HEK293T (cell line): ENCODE measurements around the gene HTR3D.

Experiments used
- ARNT ChIP-seq: fragments of 450-650 bp; IDR thresholded peaks from 2 replicates; pipeline ENCODE4 v1.6.1; 2017; ENCODE audit warnings: mild to moderate bottlenecking
- BHLHE40 ChIP-seq: fragments of 450-650 bp; IDR thresholded peaks from 2 replicates; pipeline ENCODE4 v1.6.1; 2016; ENCODE audit warnings: mild to moderate bottlenecking, moderate library complexity, borderline replicate concordance
- CTBP1 ChIP-seq: fragments of 450-650 bp; IDR thresholded peaks from 2 replicates; pipeline ENCODE4 v1.6.1; 2016; ENCODE audit warnings: borderline replicate concordance
- FOXA1 ChIP-seq: fragments of 450-650 bp; IDR thresholded peaks from 2 replicates; pipeline ENCODE4 v1.6.1; 2016; ENCODE audit warnings: mild to moderate bottlenecking
- FOXM1 ChIP-seq: fragments of 450-650 bp; IDR thresholded peaks from 2 replicates; pipeline ENCODE4 v1.6.1; 2017; ENCODE audit warnings: mild to moderate bottlenecking, borderline replicate concordance
- LEF1 ChIP-seq: fragments of 450-650 bp; IDR thresholded peaks from 2 replicates; pipeline ENCODE4 v1.6.1; 2017; ENCODE audit warnings: mild to moderate bottlenecking, borderline replicate concordance
- TARDBP ChIP-seq: fragments of 450-650 bp; IDR thresholded peaks from 2 replicates; pipeline ENCODE4 v1.6.1; 2016

DNA sequence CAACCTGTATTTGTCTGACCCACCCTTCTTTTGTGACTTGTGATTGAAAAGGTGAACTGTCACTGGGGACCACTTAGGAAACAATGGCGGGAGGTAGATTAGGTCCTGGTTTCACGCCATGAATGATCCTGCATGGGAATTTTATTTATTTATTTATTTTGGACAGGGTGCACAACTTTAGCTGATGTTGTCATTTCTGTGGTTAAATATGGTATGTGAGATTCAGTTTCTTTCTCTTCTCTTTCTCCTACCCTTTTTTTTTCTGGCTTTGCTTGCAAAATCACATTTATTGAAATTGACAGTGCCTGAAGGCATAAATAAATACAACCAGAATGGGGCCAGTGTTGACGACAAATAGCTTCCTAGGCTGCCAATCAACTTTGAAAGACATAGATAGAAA is 47.3 kb downstream of the HTR3D start:
- TF ChIP-seq BHLHE40 (no peak), FOXM1 (no peak), TARDBP (no peak), CTBP1 (no peak), ARNT (no peak), FOXA1 (no peak), LEF1 (no peak)
